ENCODE measurements around the gene HEXIM1. TPM values are rescaled to one million over a fixed set of nuclear protein-coding genes. Genes with fewer than 3 reads are reported as not detected.

Gene HEXIM1
- polyA plus RNA-seq (2012; ENCODE audit: missing spikeins) = 11.4 TPM

- FAIRE-seq (peak; percentile 93), DNase-seq (ENCODE audit: insufficient read length) (peak; percentile 93)
- TF ChIP-seq POLR2AphosphoS5 (IDR thresholded peaks at IDR 0.05; ENCODE audit: low read depth, low read length) = peak; percentile 100
- peak; percentile 98 for TF ChIP-seq TAF1 (IDR thresholded peaks at IDR 0.05; ENCODE audit: borderline replicate concordance, low read depth, low read length)
- peak; percentile 100 for TF ChIP-seq POLR2A (IDR thresholded peaks at IDR 0.05; ENCODE audit: low read depth, low read length)
Measured at GRCh38 chr17:45148183-45149036, at the start of gene HEXIM1. HEXIM1 (plus strand) TSS chr17:45148475; CDS start chr17:45149191, 716 bp downstream.

DNA sequence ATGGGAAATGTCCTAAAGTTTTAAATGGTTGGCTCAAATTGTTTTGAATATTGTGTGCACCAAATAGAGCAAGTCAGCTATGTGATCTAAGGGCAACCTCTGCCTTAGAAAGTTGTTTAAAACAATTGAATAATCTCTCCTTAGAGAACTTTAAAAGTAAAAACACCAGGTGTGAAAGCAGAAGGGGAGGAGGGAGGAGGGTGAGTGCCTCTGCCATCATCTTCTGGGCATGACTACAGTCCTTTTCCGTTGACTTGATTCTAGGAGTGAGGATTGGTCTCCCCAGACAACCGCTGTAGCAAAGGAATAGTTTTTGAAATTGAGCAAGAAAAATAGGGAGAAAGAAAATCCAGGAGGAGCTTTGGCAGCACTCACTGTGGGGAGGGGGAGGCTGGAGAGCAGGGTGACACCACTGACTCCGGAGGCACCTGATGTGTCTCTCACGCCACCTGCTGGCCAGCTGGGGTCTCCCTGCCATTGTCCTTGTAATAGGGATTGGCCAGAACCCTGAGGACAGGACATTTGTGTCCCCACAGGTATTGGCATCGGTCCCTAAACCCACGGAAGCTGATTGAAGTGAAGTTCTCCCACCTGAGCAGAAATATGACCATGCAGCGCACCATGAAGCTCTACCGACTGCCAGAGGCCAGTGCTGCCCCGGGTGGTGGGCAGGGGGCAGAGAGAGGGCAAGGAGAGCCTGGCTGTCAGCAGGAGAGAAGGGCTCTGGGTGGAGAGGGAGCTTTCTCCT is 49.2 kb upstream of the HEXIM1 start:
- peak; percentile 87 for DNase-seq (ENCODE audit: insufficient read length)
- no peak for TF ChIP-seq POLR2A (IDR thresholded peaks at IDR 0.05; ENCODE audit: low read depth, low read length)
- TF ChIP-seq POLR2AphosphoS5 (IDR thresholded peaks at IDR 0.05; ENCODE audit: low read depth, low read length) = no peak
- FAIRE-seq = peak; percentile 57

- no peak for DNase-seq (ENCODE audit: insufficient read length)
- TF ChIP-seq POLR2A (IDR thresholded peaks at IDR 0.05; ENCODE audit: low read depth, low read length) (no peak), POLR2AphosphoS5 (IDR thresholded peaks at IDR 0.05; ENCODE audit: low read depth, low read length) (no peak), TAF1 (IDR thresholded peaks at IDR 0.05; ENCODE audit: borderline replicate concordance, low read depth, low read length) (no peak)
- no peak for FAIRE-seq
Measured at GRCh38 chr17:45101546-45101882, 46.8 kb upstream of the HEXIM1 start.

DNA sequence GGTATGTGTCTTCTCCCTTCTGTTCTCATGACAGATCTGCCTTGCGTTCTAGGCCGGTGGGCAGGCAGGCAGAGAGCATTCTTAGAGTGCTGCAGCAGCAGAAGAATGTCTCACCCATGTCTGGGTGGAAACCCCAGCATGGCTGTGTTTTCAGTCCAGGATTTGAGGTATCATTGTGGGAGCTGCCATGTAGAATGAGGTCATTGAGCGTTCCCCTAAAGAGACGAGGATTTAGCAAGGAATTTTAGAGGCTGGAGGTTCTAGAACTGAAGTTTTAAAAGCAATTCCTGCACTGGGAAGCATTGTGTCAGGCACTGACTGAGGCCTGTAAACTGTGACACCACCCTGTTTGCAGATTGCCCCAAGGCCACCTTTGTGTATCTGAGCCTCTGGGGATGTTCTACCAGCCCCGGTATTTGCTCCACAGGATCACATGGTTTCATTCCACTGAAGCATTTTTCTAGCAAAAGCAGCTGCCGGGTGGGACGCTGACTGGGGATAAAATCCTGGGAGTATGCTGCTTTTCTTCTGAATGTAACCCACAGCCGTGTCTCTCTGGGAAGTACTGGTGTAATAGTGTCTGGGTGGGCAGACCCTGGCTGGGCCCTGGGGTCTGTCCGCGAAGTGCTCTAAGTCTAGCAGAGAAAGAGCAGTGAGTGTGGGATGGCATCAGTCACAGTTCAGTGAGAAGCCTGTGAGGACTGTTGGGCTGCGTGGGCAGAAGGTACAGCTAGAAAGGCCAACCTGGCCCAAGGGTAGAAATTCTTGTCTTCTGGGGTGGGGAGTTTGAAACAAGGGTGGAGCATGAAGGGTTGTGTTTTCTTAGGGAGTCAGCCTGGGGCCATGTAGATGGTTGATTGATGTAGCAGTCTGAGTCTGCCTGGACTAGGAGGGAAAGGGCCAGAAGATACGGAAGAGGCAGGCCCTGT is 46.1 kb upstream of the HEXIM1 start:
- FAIRE-seq (no peak), DNase-seq (ENCODE audit: insufficient read length) (no peak)
- TF ChIP-seq POLR2A (IDR thresholded peaks at IDR 0.05; ENCODE audit: low read depth, low read length) (no peak), POLR2AphosphoS5 (IDR thresholded peaks at IDR 0.05; ENCODE audit: low read depth, low read length) (no peak), TAF1 (IDR thresholded peaks at IDR 0.05; ENCODE audit: borderline replicate concordance, low read depth, low read length) (no peak)

DNA sequence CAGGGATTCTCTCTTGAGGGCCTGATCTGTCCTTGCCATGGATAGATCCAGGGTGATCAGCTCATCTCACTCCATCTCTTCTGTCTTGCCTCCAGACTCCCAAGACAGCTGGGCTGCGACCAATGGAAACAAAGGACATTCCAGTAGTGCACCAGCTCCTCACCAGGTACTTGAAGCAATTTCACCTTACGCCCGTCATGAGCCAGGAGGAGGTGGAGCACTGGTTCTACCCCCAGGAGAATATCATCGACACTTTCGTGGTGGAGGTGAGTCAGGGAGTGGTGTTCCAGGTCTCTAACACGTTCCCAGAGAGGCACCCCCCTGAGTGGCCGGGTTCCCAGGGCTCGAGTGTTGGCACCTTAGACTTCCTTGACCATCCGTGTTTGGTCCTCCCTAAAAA is 45.4 kb upstream of the HEXIM1 start:
- TF ChIP-seq POLR2AphosphoS5 (IDR thresholded peaks at IDR 0.05; ENCODE audit: low read depth, low read length) = no peak
- TF ChIP-seq POLR2A (IDR thresholded peaks at IDR 0.05; ENCODE audit: low read depth, low read length) = no peak
- no peak for TF ChIP-seq TAF1 (IDR thresholded peaks at IDR 0.05; ENCODE audit: borderline replicate concordance, low read depth, low read length)
- no peak for DNase-seq (ENCODE audit: insufficient read length)
- no peak for FAIRE-seq

DNA sequence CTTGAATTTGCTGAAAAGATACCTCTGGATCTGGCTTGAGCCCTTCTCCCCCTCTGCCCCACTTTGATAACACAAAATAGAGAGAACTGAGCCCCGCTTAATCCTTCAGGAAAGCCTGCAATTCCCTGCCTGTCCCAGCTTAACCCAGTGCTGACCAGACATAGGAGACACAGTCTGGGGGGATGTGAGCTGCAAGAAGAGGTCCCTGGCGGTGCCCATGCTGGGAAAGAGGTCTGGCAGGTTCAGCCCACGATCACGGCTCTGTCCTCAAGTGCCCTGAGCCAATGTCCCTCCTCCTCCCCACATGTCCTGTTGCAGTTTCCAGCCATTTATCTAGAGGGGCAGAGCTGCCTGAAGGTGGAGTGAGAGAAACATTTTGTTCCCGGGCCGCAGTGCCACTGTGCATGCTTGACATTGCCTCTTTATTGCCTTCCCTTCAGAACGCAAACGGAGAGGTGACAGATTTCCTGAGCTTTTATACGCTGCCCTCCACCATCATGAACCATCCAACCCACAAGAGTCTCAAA is 44.9 kb upstream of the HEXIM1 start:
- no peak for DNase-seq (ENCODE audit: insufficient read length)
- FAIRE-seq = no peak
- TF ChIP-seq POLR2A (IDR thresholded peaks at IDR 0.05; ENCODE audit: low read depth, low read length) (no peak), POLR2AphosphoS5 (IDR thresholded peaks at IDR 0.05; ENCODE audit: low read depth, low read length) (no peak), TAF1 (IDR thresholded peaks at IDR 0.05; ENCODE audit: borderline replicate concordance, low read depth, low read length) (no peak)

GRCh38 chr17:45104029-45104428 is 44.2 kb upstream of the HEXIM1 start:
- FAIRE-seq (no peak), DNase-seq (ENCODE audit: insufficient read length) (no peak)
- TF ChIP-seq TAF1 (IDR thresholded peaks at IDR 0.05; ENCODE audit: borderline replicate concordance, low read depth, low read length) (no peak), POLR2AphosphoS5 (IDR thresholded peaks at IDR 0.05; ENCODE audit: low read depth, low read length) (no peak), POLR2A (IDR thresholded peaks at IDR 0.05; ENCODE audit: low read depth, low read length) (no peak)

DNA sequence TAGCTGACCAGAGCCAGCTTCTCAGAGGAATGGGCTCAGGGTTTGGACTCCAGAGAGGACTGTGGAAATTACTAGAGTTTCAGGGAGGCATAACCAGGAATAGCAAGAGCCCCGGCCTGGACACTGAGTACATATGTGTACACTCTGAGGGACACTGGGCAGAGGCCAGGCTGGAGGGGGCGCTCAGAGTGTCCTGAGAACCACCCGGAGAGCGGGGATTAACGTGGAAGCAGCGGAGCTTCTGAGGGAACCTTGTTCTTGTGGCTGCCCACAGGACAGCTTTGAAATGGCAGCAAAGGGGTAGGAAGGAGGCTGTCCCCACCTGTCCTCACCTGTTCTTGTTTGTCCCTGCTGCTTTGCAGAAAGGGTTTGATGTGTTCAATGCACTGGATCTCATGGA is 43.8 kb upstream of the HEXIM1 start:
- DNase-seq (ENCODE audit: insufficient read length) (no peak), FAIRE-seq (no peak)
- TF ChIP-seq POLR2A (IDR thresholded peaks at IDR 0.05; ENCODE audit: low read depth, low read length) (no peak), TAF1 (IDR thresholded peaks at IDR 0.05; ENCODE audit: borderline replicate concordance, low read depth, low read length) (no peak), POLR2AphosphoS5 (IDR thresholded peaks at IDR 0.05; ENCODE audit: low read depth, low read length) (no peak)

GRCh38 chr17:45104907-45105624 is 43.2 kb upstream of the HEXIM1 start:
- FAIRE-seq (no peak), DNase-seq (ENCODE audit: insufficient read length) (no peak)
- TF ChIP-seq POLR2A (IDR thresholded peaks at IDR 0.05; ENCODE audit: low read depth, low read length) (no peak), POLR2AphosphoS5 (IDR thresholded peaks at IDR 0.05; ENCODE audit: low read depth, low read length) (no peak), TAF1 (IDR thresholded peaks at IDR 0.05; ENCODE audit: borderline replicate concordance, low read depth, low read length) (no peak)

GRCh38 chr17:45106096-45106495 is 42.2 kb upstream of the HEXIM1 start:
- TF ChIP-seq POLR2AphosphoS5 (IDR thresholded peaks at IDR 0.05; ENCODE audit: low read depth, low read length) (no peak), TAF1 (IDR thresholded peaks at IDR 0.05; ENCODE audit: borderline replicate concordance, low read depth, low read length) (no peak), POLR2A (IDR thresholded peaks at IDR 0.05; ENCODE audit: low read depth, low read length) (no peak)
- no peak for DNase-seq (ENCODE audit: insufficient read length)
- no peak for FAIRE-seq
